SK-N-SH (cell line): ENCODE data around the gene VSIG10.

Experiments used
- GABPA ChIP-seq: IDR thresholded peaks from 2 replicates; pipeline ENCODE4 v1.4.0; 2012; ENCODE audit warnings: low read depth, mild to moderate bottlenecking
- POLR2AphosphoS5 ChIP-seq: IDR thresholded peaks from 2 replicates; pipeline ENCODE4 v1.6.1; 2012; ENCODE audit warnings: low read depth, low read length
- RAD21 ChIP-seq: IDR thresholded peaks from 2 replicates; pipeline ENCODE4 v1.6.1; 2012; ENCODE audit warnings: mild to moderate bottlenecking, low read length
- SIN3A ChIP-seq: IDR thresholded peaks from 2 replicates; pipeline ENCODE4 v1.6.1; 2012; ENCODE audit warnings: low read depth, mild to moderate bottlenecking, low read length, moderate library complexity, borderline replicate concordance
- TF ChIP-seq, protein P1 (sequence below): fragments of 200-600 bp; sonication (generic); IDR thresholded peaks from 2 replicates; pipeline ENCODE4 v1.6.1; 2017; ENCODE audit warnings: antibody characterized with exemption, mild to moderate bottlenecking, moderate library complexity

GRCh38 chr12:118034429-118035189 is 69.2 kb downstream of the VSIG10 start:
- TF ChIP-seq GABPA (no peak), RAD21 (peak; percentile 75), SIN3A (no peak), POLR2AphosphoS5 (no peak)
- TF ChIP-seq, protein P1, sequence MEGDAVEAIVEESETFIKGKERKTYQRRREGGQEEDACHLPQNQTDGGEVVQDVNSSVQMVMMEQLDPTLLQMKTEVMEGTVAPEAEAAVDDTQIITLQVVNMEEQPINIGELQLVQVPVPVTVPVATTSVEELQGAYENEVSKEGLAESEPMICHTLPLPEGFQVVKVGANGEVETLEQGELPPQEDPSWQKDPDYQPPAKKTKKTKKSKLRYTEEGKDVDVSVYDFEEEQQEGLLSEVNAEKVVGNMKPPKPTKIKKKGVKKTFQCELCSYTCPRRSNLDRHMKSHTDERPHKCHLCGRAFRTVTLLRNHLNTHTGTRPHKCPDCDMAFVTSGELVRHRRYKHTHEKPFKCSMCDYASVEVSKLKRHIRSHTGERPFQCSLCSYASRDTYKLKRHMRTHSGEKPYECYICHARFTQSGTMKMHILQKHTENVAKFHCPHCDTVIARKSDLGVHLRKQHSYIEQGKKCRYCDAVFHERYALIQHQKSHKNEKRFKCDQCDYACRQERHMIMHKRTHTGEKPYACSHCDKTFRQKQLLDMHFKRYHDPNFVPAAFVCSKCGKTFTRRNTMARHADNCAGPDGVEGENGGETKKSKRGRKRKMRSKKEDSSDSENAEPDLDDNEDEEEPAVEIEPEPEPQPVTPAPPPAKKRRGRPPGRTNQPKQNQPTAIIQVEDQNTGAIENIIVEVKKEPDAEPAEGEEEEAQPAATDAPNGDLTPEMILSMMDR: peak; percentile 66
